Measurements from ENCODE around the gene POU6F2. TPM values are rescaled to one million over a fixed set of nuclear protein-coding genes. Genes with fewer than 3 reads are reported as not detected.

Gene POU6F2
- total RNA-seq, 1 experiment from 2014 or later: not detected

GRCh38 chr7:38932509-38933168 lies 45.1 kb upstream of the POU6F2 start:
- no peaks in the 10 kb centered on the region for H3F3A ChIP-seq (ENCODE audit: low read length, unreplicated experiment)
- peak; percentile 38; the same call in 1 of the 2 replicates for ATAC-seq

GRCh38 chr7:38934051-38934450 lies 43.7 kb upstream of the POU6F2 start:
- no peaks in the 10 kb centered on the region for H3K9me3 ChIP-seq (ENCODE audit: low read length)
- no peak overlapping the region for H2AFZ ChIP-seq (ENCODE audit: low read length)
- H3K9me2 ChIP-seq (replicated peaks; ENCODE audit: low read length): no peaks in the 10 kb centered on the region
- H3K27me3 ChIP-seq (ENCODE audit: low read length): peaks cover 31% of the 10 kb centered on the region
- no TSS peak for BruUV-seq (replicated peaks)
- H3K36me3 ChIP-seq (ENCODE audit: low read depth, low read length): no peaks in the 10 kb centered on the region
- H3F3A ChIP-seq (ENCODE audit: low read length, unreplicated experiment): no peaks in the 10 kb centered on the region
- H3K9ac ChIP-seq (ENCODE audit: low read length): no peak overlapping the region
- ATAC-seq (no peak), DNase-seq (no peak)
- intact Hi-C loops (cut with micrococcal nuclease): no loop called here
- H3K4me2 ChIP-seq (ENCODE audit: low read length): no peak overlapping the region
- TF ChIP-seq EZH2 (IDR thresholded peaks at IDR 0.05; ENCODE audit: low read length, unreplicated experiment): no peak
- no peak overlapping the region for H3K4me3 ChIP-seq (ENCODE audit: low read length)
- no peaks in the 10 kb centered on the region for H3K79me2 ChIP-seq (ENCODE audit: low read length)
- H3K27ac ChIP-seq (ENCODE audit: low read length): no peak overlapping the region
- CTCF ChIA-PET: interaction anchor here (0.6 kb wide), 1 partner anchor 134 kb away, joined by 3 read pairs; no protein-coding TSS in a partner anchor
- no peaks in the 10 kb centered on the region for H3K4me1 ChIP-seq (ENCODE audit: insufficient read depth, low read length)
- H4K20me1 ChIP-seq (ENCODE audit: low read length): no peaks in the 10 kb centered on the region
- POLR2A ChIA-PET (ENCODE audit: unreplicated experiment): no interaction called here

More at GRCh38 chr7:38932509-38933168, 45.1 kb upstream of the POU6F2 start:
- peaks cover 17% of the 10 kb centered on the region; the same call in 1 of the 2 replicates for H3K27me3 ChIP-seq (ENCODE audit: low read length)
- intact Hi-C loops (cut with micrococcal nuclease): loop anchor here (1.0 kb wide), 2 partner anchors 533 to 588 kb away; no protein-coding TSS in a partner anchor
- H3K4me3 ChIP-seq (ENCODE audit: low read length): no peak overlapping the region
- DNase-seq: peak; percentile 63
- H3K79me2 ChIP-seq (ENCODE audit: low read length): no peaks in the 10 kb centered on the region
- no peaks in the 10 kb centered on the region for H3K9me3 ChIP-seq (ENCODE audit: low read length)
- no peak overlapping the region for H3K27ac ChIP-seq (ENCODE audit: low read length)
- H2AFZ ChIP-seq (ENCODE audit: low read length): no peak overlapping the region
- BruUV-seq (replicated peaks): no TSS peak
- ChIA-PET CTCF (interaction anchor here (0.6 to 0.7 kb wide), 2 partner anchors 107 to 622 kb away, joined by 3 read pairs; no protein-coding TSS in a partner anchor), POLR2A (ENCODE audit: unreplicated experiment) (no interaction called here)
- H4K20me1 ChIP-seq (ENCODE audit: low read length): no peaks in the 10 kb centered on the region
- no peaks in the 10 kb centered on the region for H3K36me3 ChIP-seq (ENCODE audit: low read depth, low read length)
- H3K4me2 ChIP-seq (ENCODE audit: low read length): peak overlapping the region; percentile 12; the same call in 1 of the 2 replicates
- H3K9ac ChIP-seq (ENCODE audit: low read length): no peak overlapping the region
- no peaks in the 10 kb centered on the region for H3K4me1 ChIP-seq (ENCODE audit: insufficient read depth, low read length)
- H3K9me2 ChIP-seq (replicated peaks; ENCODE audit: low read length): no peaks in the 10 kb centered on the region
- TF ChIP-seq CTCF (conservative IDR thresholded peaks at IDR 0.05; ENCODE audit: low read depth, low read length) (peak; percentile 95), EZH2 (IDR thresholded peaks at IDR 0.05; ENCODE audit: low read length, unreplicated experiment) (no peak)

- Histone ChIP-seq H4K20me1 (ENCODE audit: low read length) (no peaks in the 10 kb centered on the region), H2AFZ (ENCODE audit: low read length) (no peak overlapping the region), H3K9ac (ENCODE audit: low read length) (no peak overlapping the region), H3F3A (ENCODE audit: low read length, unreplicated experiment) (no peaks in the 10 kb centered on the region), H3K27me3 (ENCODE audit: low read length) (peaks cover 36% of the 10 kb centered on the region), H3K9me2 (replicated peaks; ENCODE audit: low read length) (no peaks in the 10 kb centered on the region), H3K4me1 (ENCODE audit: insufficient read depth, low read length) (no peaks in the 10 kb centered on the region), H3K27ac (ENCODE audit: low read length) (no peak overlapping the region), H3K4me2 (ENCODE audit: low read length) (no peak overlapping the region), H3K79me2 (ENCODE audit: low read length) (no peaks in the 10 kb centered on the region), H3K36me3 (ENCODE audit: low read depth, low read length) (no peaks in the 10 kb centered on the region), H3K9me3 (ENCODE audit: low read length) (no peaks in the 10 kb centered on the region), H3K4me3 (ENCODE audit: low read length) (no peak overlapping the region)
- no TSS peak for BruUV-seq (replicated peaks)
- intact Hi-C loops (cut with micrococcal nuclease): no loop called here
- ATAC-seq: peak; percentile 49
- ChIA-PET CTCF (interaction anchor here (0.6 kb wide), 1 partner anchor 135 kb away, joined by 3 read pairs; no protein-coding TSS in a partner anchor), POLR2A (ENCODE audit: unreplicated experiment) (no interaction called here)
- DNase-seq: peak; percentile 44
- no peak for TF ChIP-seq CTCF (conservative IDR thresholded peaks at IDR 0.05; ENCODE audit: low read depth, low read length)
- TF ChIP-seq EZH2phosphoT487 (IDR thresholded peaks at IDR 0.05; ENCODE audit: borderline replicate concordance, low read length): no peak
- TF ChIP-seq EZH2 (IDR thresholded peaks at IDR 0.05; ENCODE audit: low read length, unreplicated experiment): no peak
Measured at GRCh38 chr7:38934536-38934935, 43.2 kb upstream of the POU6F2 start.

Measured in PC-3 (cell line).